Thyroid gland (tissue), 4 donors: ENCODE measurements around the gene SNED1.

Experiments used
- POLR2A ChIP-seq, 2 donors: fragments of 450-650 bp; IDR thresholded peaks; one replicate each; pipeline ENCODE4 v1.6.1; 2017; ENCODE audit warnings: antibody characterized with exemption in 2 of 2, mild to moderate bottlenecking in 2 of 2, moderate library complexity in 1 of 2
- TF ChIP-seq, protein P1 (sequence below), 6 experiments: fragments of 200-600 bp in 3 of 6; fragments of 450-650 bp in 3 of 6; sonication (generic) in 3 of 6; IDR thresholded peaks; one replicate each; pipeline ENCODE4 v1.5.1; 2016 to 2019; ENCODE audit warnings: antibody characterized with exemption in 6 of 6, mild to moderate bottlenecking in 2 of 6, inconsistent platforms in 1 of 6, moderate library complexity in 1 of 6

DNA sequence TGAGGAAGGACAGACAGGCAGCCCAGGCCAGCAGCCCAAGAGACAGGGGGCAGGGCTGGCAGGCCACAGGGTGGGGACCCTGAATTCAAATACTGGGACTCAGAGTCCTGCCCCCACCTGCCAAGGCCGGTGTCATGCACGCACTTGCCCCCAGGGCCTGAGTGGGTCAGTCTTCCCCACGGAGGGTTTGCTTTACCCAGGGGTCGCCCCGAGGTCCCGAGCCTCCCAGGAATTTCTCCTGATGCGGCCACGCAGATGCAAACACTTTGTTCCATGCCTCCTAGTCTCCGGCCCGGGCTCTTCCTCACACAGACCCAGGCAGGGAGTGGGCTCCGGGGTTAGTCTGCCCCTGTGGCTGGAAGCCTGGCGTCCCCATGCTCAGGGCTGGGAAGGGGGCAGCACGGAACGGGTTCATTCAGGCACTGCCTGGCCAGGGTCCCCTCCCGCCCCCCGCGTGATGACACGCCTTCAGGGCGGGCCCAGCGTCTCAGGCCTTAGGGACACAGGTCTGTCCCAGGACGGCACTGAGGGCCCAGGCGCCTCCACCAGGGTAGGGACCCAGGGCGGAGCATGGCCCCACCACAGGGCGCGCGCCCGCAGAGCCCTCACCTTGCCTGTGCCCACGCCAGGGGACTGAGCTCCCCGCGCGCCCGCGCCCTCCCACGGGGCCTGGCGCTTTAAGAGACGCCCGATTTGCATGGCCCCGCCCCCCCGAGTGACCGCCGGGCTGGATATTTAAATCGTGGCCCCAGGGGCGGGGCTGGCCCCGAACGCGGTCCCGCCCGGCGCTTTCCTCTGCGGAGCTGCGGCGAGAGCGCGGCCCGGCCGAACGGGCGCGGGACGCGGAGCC, at the start of gene SNED1:
- TF ChIP-seq, protein P1, sequence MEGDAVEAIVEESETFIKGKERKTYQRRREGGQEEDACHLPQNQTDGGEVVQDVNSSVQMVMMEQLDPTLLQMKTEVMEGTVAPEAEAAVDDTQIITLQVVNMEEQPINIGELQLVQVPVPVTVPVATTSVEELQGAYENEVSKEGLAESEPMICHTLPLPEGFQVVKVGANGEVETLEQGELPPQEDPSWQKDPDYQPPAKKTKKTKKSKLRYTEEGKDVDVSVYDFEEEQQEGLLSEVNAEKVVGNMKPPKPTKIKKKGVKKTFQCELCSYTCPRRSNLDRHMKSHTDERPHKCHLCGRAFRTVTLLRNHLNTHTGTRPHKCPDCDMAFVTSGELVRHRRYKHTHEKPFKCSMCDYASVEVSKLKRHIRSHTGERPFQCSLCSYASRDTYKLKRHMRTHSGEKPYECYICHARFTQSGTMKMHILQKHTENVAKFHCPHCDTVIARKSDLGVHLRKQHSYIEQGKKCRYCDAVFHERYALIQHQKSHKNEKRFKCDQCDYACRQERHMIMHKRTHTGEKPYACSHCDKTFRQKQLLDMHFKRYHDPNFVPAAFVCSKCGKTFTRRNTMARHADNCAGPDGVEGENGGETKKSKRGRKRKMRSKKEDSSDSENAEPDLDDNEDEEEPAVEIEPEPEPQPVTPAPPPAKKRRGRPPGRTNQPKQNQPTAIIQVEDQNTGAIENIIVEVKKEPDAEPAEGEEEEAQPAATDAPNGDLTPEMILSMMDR (IDR thresholded peaks at IDR 0.05), result peak in 1 of 6 experiments; percentile 1
- peak in 1 of 2 donors; percentile 94 for TF ChIP-seq POLR2A (IDR thresholded peaks at IDR 0.05)
